KOPT-K1 (cell line): Measurements from ENCODE around the gene STAU1.
"Not testable (repeated sequence)": the region's sequence is repeated elsewhere in the genome, so short reads cannot be mapped to it uniquely, and the experiment has no call there.

Experiments
- H3K27ac ChIP-seq: fragments of 200-600 bp; sonication (generic); 2 replicates; pipeline ENCODE4 v1.5.1; 2016; ENCODE audit warnings: antibody characterized with exemption, mild to moderate bottlenecking, low read depth, low read length; ENCODE audit not compliant: poor library complexity, severe bottlenecking
- H3K36me3 ChIP-seq: fragments of 200-600 bp; sonication (generic); 2 replicates; pipeline ENCODE4 v1.5.1; 2017; ENCODE audit warnings: antibody characterized with exemption, mild to moderate bottlenecking, low read length, moderate library complexity; ENCODE audit not compliant: insufficient read depth
- H3K9me3 ChIP-seq: fragments of 200-600 bp; sonication (generic); 2 replicates; pipeline ENCODE4 v1.5.1; 2017; ENCODE audit warnings: antibody characterized with exemption, low read length, mild to moderate bottlenecking; ENCODE audit not compliant: insufficient read depth, poor library complexity, severe bottlenecking

STAU1 gene

DNA sequence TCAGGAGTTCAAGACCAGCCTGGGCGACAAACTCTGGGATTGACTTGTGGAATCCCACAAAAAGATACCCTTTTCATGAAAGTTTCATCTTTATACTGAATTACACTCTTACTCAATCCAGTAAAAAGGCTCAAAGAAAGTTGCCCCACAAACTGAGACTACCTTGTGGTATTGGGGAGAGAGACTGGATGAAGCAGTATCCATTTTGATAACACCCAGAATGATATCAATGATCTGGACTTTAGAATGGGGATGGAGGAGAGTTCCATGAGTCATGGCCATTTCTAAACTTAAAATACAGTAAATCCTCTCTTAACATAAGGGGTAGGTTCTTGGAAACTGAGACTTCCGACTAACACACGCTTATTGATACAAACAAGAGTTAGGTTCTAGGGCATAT, 4.7 kb downstream of the STAU1 start:
- peaks cover 15% of the 10 kb centered on the region for H3K36me3 ChIP-seq
- no peak overlapping the region for H3K27ac ChIP-seq
- H3K9me3 ChIP-seq = no peaks in the 10 kb centered on the region

DNA sequence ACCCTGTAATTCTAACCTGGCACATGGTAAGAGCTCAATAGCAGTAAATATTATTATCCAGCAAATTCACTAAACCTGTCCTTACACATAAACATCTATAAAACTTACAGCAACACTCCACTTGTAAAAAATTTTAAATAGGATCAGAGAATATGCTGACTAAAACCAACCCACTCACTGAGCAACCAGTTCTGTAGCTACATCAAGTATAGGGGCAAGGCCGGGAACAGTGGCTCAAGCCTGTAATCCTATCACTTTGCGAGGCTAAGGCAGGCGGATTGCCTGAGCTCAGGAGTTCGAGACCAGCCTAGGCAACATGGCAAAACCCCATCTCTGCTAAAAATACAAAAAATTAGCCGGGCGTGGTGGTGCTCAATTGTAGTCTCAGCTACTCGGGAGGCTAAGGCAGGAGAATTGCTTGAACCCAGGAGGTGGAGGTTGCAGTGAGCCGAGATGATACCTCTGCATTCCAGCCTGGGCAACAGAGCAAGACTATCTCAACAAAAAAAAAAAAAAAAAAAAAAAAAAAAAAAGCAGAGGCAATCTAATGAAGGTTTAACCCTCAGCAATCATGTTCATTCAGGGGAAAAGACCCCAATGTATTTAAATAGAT, 6.8 kb downstream of the STAU1 start:
- H3K36me3 ChIP-seq = peaks cover 36% of the 10 kb centered on the region

DNA sequence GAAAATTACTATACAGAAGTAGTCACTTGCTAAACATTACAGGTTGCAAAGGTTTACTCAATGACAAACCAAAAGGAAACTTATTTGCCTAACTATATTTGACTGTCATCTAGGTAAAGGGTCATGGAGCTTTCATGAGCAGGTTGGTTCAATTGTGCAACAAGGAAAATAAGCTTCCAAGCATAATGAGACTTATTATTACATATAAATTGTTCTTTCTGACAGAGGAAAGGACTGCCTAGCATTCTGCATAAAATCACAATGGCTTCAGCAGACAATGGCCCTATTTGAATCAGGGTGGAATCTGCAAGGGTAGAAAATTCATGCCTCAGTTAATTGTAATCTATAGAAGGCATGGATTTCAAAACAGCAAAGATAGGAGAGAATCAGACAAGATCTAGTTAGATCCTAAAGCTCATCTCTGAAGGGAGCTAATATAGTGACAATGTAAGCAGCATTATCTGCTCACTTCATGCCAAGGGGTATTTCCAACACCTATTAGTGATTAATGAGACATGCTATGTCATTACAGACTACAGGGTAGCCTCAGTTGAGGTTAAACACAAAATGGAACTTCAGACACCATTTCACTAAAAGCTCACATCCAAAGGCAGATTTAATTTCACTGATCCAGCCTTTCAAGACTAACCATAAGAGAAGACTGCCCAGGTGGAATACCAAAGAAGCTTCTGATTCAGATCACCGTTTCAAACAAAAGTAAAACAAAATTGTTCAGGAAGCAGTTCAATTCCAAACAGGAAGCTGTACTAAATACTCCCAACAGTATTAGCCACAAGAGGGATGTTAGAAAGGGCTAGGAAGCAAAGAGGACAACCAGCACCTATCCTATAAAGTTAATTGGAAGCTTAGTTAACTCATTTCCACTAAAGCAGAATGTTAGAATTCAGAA, 8.5 kb downstream of the STAU1 start:
- Histone ChIP-seq H3K27ac (no peak overlapping the region), H3K9me3 (no peaks in the 10 kb centered on the region), H3K36me3 (peaks cover 36% of the 10 kb centered on the region)

More for the DNA sequence above, 6.8 kb downstream of the STAU1 start:
- Histone ChIP-seq H3K9me3 (no peaks in the 10 kb centered on the region), H3K27ac (no peak overlapping the region)

DNA sequence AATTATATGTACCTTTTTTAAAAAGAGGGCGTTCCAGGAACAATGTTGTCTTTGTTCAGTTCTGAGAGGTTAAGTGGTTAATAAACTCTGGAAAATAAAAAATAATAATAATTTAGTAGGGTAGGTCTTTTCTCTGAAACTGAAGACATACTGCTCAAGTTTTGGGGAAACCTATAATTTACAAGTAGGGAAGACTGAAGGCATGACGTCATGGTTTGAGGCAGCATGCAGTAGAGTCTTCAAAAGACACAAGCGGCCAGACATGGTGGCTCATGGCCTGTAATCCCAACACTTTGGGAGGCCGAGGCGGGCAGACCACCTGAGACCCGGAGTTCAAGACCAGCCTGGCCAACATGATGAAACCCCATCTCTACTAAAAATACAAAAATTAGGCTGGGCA, 14.0 kb downstream of the STAU1 start:
- H3K9me3 ChIP-seq = no peaks in the 10 kb centered on the region
- H3K27ac ChIP-seq = no peak overlapping the region
- H3K36me3 ChIP-seq = peaks cover 86% of the 10 kb centered on the region

DNA sequence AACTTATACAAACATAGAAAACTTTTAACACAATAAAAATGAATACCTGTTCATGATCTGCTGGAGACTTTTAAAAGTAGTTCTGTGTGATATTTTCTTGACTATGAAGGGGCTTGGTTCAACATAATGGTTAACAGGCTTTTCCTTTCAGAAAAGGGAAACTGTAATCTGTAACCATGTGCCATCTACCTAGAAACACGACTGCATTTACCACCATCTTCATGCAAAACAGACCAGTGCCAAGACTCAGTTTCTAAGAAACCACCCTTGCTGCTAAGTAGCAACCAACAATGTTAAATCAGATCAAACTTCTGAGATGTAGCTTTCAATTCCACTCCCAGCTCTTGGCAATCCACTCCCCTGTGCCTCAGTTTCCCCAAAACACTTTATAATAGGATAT, 15.7 kb downstream of the STAU1 start:
- Histone ChIP-seq H3K36me3 (peaks cover 74% of the 10 kb centered on the region), H3K27ac (no peak overlapping the region), H3K9me3 (no peaks in the 10 kb centered on the region)

DNA sequence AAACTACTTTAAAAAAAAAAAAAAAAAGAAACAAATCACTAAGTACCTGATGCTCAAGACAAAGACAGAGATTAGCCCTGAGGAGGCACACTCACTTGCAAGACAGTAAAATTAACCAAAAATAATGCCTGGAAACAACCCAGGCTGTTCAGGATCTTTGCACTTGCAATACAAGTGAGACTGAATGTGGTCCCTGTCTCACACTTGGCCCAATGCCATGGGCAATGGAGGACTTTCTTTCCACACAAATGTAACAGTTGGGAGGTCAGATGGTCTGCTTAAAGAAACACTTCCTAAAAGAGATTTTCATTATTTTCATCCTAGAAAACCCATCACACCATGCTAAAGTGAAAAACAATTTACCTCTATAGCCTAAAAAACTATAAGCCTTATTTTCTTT, 16.2 kb downstream of the STAU1 start:
- Histone ChIP-seq H3K36me3 (peaks cover 70% of the 10 kb centered on the region), H3K27ac (no peak overlapping the region)

DNA sequence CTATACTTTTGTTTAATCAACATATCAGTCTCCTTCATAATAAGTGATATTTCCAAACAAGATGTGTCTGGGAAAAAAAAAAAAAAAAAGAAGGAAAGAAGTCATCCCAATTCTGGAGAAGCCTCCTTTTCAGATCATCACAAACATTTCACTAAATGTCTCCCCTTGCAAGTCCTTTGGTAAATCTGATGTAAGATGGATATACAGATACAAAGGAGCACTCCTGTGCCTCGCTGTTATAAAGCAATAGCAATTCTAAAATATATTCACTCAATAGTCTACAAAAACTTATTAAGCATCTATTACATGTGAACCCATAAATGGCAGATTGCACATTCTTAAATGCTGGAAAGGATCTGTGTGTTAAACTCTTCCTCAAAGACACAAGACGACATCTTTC, 17.4 kb downstream of the STAU1 start:
- Histone ChIP-seq H3K36me3 (peaks cover 71% of the 10 kb centered on the region), H3K9me3 (no peaks in the 10 kb centered on the region), H3K27ac (no peak overlapping the region)

More for the DNA sequence above, 16.2 kb downstream of the STAU1 start:
- H3K9me3 ChIP-seq = no peaks in the 10 kb centered on the region

DNA sequence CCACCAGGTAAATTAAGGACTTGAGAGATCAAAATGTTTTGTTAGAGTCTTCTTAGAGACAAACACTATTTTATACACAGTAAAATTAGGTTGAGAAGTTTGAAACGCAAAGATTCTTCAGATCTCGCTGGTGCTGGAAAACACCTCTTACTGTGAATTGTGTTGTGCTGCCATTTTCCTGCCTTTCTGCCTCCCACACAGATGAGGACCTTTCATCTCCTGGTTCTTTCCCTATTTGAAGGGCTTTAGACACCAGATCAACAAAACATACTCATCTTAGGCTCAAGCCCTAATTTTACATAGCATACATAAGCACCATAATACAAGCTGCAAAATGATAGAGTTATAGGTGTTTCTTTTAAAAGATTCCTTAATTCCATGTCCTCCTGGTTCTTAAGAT, 18.6 kb downstream of the STAU1 start:
- Histone ChIP-seq H3K9me3 (no peaks in the 10 kb centered on the region), H3K27ac (no peak overlapping the region), H3K36me3 (peaks cover 74% of the 10 kb centered on the region)

DNA sequence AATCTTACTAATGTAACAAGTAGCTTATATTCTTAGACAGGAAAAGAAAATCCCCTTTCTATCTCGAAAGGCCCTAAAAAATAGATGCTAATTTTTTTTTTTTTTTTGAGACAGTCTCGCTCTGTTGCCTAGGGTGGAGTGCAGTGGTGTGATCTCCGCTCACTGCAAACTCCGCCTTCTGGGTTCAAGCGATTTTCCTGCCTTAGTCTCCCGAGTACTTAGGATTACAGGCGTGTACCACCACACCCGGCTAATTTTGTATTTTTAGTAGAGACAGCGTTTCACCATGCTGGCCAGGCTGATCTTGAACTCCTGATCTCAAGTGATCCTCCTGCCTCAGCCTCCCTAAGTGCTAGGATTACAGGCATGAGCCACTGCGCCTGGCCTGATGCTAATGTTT, 19.3 kb downstream of the STAU1 start:
- peaks cover 74% of the 10 kb centered on the region for H3K36me3 ChIP-seq
- not testable (repeated sequence) for H3K9me3 ChIP-seq, H3K27ac ChIP-seq

DNA sequence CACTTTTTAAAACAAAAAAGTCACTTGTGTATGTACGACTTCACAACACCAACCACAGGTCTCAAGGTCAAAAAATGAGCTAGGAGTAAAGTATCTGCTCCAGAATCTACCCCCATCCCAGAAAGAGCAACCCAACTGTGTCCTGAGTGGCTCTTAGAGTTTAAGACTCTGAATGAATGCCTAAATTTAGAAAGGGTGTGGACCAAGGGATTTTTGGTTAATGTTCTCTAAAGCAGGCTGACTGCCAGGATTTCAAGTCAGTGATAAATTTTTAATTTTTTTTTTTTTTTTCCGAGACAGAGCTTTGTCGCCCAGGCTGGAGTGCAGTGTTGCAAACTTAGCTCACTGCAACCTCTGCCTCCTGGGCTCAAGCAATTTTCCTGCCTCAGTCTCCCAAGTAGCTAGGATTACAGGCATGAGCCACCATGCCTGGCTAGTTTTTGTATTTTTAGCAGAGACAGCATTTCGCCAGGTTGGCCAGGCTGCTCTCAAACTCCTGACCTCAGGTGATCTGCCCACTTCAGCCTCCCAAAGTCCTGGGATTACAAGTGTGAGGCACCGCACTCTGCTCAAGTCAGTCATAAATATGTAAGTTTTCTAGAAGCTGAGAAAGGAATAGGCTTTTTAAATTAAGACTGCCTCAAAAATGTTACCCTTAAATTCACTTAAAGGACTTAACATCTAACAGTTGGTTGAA, 20.2 kb downstream of the STAU1 start:
- no peak overlapping the region for H3K27ac ChIP-seq
- H3K36me3 ChIP-seq = peaks cover 71% of the 10 kb centered on the region
- no peaks in the 10 kb centered on the region for H3K9me3 ChIP-seq

DNA sequence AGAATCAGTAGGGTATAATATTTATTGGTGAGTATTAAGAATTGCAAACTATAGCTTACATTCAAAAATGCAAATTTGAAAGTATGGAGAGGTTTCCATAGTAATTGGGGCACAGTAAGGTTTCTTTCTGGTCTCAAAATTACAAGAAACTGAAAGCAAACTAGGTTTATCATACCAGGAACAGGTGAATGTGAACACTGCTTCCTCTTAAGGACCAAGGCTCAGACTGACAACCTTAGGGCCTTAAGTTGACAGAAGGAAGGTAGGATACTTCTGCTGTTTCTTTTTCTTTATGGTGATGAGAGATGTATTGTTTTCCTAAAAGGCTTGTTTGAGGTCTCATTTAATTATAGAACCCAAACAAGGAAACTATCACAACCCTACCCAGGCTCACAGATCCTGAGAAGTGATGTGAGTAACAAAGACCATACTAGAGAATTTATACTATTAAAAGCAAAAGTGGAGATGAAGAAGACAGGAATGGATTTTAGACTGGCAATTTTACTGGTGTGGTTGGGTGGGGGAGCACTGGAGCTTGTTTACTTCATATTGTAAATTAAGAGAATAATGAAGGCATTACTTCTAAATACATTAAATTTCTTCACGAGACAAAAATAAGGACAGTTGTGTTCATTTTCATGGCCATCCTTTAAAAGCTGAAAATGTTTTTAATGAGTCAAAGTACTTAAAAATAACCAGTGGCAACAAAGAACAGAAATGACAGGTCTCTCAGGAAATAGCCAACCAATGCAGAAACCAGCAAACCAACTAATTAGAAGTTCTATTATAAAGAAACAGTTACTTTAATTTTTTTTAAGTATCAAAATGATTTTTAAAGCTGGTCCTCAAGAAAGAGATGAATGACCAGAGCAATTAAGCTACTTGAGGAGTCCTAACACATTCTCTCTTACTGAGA, 21.3 kb downstream of the STAU1 start:
- no peaks in the 10 kb centered on the region for H3K9me3 ChIP-seq
- H3K27ac ChIP-seq = no peak overlapping the region
- H3K36me3 ChIP-seq = peaks cover 71% of the 10 kb centered on the region

DNA sequence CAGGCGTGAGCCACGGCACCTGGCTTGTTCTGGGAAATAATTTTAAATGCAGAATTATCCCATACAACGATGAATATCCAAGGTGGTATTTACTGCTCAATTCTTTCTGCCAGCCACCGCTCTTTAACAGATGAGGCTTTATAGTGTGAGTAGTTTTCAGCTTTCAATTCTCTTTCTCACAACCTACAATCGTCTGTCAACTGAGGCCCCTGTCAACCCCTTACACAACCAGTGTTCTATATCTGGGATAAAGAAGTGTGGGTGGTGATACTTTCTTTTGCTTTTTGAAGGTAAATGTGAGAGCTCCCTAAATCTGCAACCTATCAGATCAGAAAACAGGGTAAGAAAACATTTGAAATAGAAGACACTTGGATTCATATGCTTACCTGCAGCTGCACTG, 22.5 kb downstream of the STAU1 start:
- no peak overlapping the region for H3K27ac ChIP-seq
- no peaks in the 10 kb centered on the region for H3K9me3 ChIP-seq
- H3K36me3 ChIP-seq = peaks cover 72% of the 10 kb centered on the region

DNA sequence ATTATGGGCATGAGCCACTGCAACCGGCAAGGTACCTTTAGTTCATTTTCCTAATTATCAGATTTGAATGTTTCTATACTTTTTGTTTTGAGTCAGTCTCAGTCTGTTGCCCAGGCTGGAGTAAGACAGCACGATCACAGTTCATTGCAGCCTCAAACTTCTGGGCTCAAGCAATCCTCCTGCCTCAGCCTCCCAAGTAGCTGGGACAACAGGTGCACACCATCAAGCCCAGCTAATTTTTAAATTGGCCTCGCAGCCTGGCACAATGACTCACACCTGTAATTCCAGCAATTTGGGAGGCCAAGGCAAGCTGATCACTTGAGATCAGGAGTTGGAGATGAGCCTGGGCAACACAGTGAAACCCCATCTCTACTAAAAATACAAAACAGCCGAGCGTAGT, 24.4 kb downstream of the STAU1 start:
- H3K27ac ChIP-seq = no peak overlapping the region
- peaks cover 78% of the 10 kb centered on the region for H3K36me3 ChIP-seq
- H3K9me3 ChIP-seq = no peaks in the 10 kb centered on the region

DNA sequence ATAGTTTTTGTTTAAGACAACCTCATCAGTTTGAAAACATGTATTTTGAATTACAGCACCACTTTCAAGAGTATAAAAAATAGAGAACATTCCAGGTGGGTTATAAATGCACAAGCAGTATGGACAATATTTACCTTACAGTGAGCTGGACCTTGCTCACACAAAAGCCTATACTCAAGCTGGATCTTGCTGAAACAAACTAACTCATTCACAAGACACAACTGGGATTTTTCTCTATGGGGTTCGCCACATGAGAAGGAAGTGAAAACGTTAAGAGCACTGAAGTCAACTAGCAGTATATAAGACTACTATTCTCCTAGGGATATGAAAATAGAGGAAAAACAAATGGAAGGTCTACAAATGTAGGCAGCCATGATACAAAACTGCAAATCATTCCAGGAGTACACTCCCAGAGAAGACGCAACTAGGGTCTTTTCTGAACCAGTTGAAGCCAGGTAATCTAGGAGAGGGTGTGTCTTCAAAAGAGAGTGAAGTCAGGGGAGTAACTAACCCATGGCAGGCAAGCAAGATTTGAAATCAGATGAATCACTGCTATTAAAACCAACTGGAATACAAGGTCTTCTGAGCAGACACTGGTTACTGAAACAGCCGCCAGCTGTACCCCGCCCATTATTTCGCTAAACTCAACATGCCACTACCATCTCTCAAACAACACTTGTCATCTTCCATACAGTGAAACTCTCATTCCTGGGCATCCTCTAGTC, 26.5 kb downstream of the STAU1 start:
- H3K36me3 ChIP-seq = peaks cover 95% of the 10 kb centered on the region
- H3K9me3 ChIP-seq = no peaks in the 10 kb centered on the region
- no peak overlapping the region for H3K27ac ChIP-seq
